Stimulated activated CD8-positive, alpha-beta memory T cell treated with anti-CD3 and anti-CD28 coated beads, Interleukin-12 subunit alpha, Interleukin-12 subunit beta, amount 100 ng/mL, for 4 hours (primary cell): ENCODE results near the gene TMEM252.

Experiments
- DNase-seq: peaks from one replicate; pipeline ENCODE4 v3.0.0-alpha.2; 2020; ENCODE audit warnings: low read depth

Gene TMEM252

GRCh38 chr9:68541568-68541967 is 885 bp upstream of the TMEM252 start:
- no peak for DNase-seq

- no peak for DNase-seq
These were observed 2.5 kb downstream of the TMEM252 start for GRCh38 chr9:68538200-68538599.

- DNase-seq: no peak
These were observed 3.1 kb downstream of the TMEM252 start for GRCh38 chr9:68537616-68537880.

- DNase-seq: no peak
These were observed 3.6 kb downstream of the TMEM252 start for GRCh38 chr9:68536876-68537615.

- DNase-seq: no peak
These were observed 7.0 kb downstream of the TMEM252 start for GRCh38 chr9:68533678-68534077.

GRCh38 chr9:68532131-68532530 is 8.6 kb downstream of the TMEM252 start:
- DNase-seq: no peak

- DNase-seq: no peak
These were observed 10.1 kb downstream of the TMEM252 start for GRCh38 chr9:68530618-68531017.

GRCh38 chr9:68523367-68523936 is 17.2 kb downstream of the TMEM252 start:
- no peak for DNase-seq

- DNase-seq: no peak
These were observed 17.7 kb downstream of the TMEM252 start for GRCh38 chr9:68522954-68523353.

GRCh38 chr9:68522131-68522530 is 18.6 kb downstream of the TMEM252 start:
- DNase-seq: no peak

- DNase-seq: no peak
These were observed 25.2 kb downstream of the TMEM252 start for GRCh38 chr9:68515326-68516017.

- no peak for DNase-seq
These were observed 26.7 kb downstream of the TMEM252 start for GRCh38 chr9:68513981-68514380.

- DNase-seq: no peak
These were observed 27.3 kb downstream of the TMEM252 start for GRCh38 chr9:68513385-68513784.

GRCh38 chr9:68509689-68510088 is 31.0 kb downstream of the TMEM252 start:
- no peak for DNase-seq

- no peak for DNase-seq
These were observed 32.1 kb downstream of the TMEM252 start for GRCh38 chr9:68508547-68508946.

- no peak for DNase-seq
These were observed 32.9 kb downstream of the TMEM252 start for GRCh38 chr9:68507806-68508145.

- no peak for DNase-seq
These were observed 33.4 kb downstream of the TMEM252 start for GRCh38 chr9:68507130-68507805.

GRCh38 chr9:68506551-68506950 is 34.1 kb downstream of the TMEM252 start:
- no peak for DNase-seq

GRCh38 chr9:68505681-68506409 is 34.8 kb downstream of the TMEM252 start:
- DNase-seq: no peak

- no peak for DNase-seq
These were observed 38.4 kb downstream of the TMEM252 start for GRCh38 chr9:68502279-68502678.

GRCh38 chr9:68500457-68501381 is 40.0 kb downstream of the TMEM252 start:
- DNase-seq: no peak
